ENCODE measurements around the gene TMEM61.

The TMEM61 gene

DNA sequence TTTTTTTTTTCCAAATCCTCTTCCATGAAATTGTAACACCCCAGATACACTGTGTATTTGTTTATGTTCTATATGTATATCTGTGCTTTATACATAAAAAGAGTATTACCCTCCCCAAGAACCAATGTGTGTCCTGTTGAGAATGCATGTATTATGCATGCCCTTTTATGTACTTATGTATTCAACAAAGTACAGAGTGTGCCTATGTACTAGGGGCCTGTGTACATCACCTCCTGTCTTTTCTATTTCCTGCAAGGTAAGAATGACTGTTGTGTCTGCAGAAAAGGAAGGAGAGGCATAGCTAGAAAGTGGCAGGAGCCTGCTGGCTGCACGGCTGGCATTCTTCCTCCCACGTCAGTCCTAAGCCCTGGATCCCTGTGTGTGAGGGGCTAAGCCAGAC lies 7.0 kb downstream of the TMEM61 start:
- DNase-seq = no peak

DNA sequence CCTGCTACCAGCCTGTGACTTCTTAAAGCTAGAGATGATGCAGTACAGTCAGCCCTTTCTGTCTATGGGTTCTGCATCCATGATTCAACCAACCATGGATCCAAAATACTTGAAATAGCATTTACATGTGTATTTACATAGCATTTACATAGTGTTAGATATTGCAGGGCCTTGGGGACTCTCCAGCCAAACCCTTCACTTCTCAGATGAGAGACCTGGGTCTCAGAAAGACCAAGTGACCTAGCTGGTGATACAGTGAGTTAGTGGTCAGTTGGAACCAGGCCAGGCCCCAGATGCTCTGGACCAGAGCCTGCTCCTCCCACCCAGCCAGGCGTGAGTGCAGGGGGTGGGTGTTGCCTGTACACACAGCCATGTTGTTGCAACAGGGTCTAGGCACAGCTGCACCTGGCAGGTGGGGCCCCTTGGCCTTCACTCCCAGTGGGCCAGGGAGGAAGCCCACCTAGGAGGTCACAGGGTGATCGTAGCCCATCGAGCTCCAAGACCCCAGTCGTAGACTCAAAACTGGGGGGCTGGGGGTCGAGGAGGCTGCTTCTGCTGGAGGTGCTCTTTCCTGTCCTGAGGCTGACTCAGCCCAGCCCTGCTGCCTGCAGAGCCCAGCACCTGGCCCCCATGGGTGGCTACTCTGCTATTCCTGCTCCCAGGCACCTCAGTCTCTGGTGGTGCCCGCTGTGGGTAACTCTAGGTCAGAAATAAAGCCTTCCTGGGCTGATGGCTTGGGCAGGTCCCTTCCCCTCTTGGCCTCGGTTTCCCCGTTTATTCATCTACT lies 7.7 kb downstream of the TMEM61 start:
- DNase-seq = no peak

DNA sequence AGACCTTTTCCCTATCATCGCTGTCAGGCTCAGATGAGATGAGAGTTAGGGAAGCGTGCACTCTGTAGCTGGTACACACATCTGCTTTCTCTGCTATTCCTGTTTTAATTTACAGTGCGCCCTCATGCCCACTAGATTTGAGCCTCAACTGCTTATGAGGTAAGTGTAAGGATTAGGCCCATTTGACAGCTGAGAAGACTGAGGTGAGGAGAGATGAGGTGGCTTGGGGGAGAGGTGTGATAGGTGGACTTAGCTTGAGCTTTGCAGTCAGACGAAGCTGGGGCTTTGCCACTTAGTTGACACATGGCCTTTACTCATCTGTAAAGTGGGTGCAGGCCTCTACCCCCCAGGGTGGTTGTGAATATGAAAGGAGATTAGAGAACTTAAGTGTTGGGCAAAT lies 8.5 kb downstream of the TMEM61 start:
- no peak for DNase-seq

DNA sequence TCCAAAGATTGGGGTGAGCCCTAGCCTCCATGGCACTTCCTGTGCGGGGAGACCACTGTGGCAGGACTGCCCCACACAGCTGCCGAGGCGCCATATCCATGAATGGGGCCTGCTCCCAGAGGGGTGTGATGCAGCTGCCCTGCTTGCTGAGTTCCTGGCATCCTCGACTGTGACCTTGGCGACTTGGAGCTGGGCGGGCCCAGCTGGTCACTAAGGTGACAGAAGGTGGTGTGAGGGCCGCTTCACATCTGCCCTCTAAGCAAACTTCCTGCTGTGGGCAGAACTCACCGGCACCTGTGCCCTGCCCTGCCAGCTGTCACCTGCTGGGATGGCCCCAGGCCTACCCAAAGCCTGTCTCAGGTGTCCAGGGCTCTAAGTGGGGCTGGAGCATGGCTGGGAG lies 9.0 kb downstream of the TMEM61 start:
- DNase-seq = no peak

DNA sequence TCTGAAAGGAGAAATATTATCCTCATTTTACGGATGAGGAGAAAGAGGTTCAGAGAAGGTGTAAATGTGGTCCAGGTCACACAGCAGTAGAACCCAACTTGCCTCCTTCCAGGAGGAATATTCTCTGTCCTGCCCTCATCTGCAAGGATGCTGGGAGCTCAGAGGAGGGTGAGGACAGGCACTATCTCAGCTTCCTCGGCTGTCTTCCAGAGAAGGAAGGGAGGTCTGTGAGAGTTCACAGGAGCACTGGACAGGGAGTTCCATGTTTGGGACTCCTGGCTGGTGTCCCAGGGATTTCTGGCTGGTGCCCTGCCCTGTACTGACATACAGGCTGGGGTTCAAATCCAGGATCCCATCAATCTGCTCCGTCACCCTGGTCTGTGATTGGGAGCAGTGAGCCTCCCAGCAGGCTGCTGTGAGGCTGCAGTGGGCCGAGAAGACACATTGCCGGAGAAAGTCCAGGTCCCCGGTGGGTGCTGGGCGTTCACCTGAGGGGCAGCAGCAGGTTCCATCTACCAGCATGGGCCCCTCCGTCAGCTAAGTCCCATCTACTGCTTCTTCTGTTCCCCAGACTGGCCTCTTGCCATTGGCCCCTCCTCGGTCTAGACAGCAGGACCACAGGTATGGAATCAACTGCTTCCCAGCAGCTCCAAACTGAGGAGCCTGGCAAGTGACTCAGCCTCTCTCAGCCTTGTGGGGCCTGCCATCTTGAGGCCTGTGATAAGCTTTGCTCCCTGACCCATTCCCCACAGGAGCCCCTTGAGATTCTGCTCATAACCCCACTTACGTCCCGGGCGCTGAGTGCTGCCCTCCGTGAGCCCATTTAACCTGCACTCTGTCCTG lies 9.8 kb downstream of the TMEM61 start:
- DNase-seq = no peak

DNA sequence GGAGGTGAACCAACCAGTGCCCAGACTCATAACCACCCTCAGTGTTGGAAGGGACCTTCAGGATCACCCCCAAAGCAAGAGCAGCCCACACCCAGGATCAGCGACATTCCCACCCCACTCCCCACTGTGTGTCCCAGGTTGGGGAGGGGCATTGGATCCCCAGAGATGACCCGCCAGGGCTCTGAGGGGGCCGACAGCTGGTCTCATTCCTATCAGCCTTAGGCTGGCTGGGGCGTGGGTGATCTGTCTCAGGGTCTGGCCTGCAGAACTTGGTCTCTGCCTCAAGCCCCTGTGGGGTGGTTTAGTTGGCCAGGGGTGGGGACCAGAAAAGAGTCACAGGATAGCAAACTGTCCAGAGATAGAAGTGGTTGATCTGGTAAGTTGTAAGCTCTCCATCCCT lies 10.5 kb downstream of the TMEM61 start:
- no peak for DNase-seq

DNA sequence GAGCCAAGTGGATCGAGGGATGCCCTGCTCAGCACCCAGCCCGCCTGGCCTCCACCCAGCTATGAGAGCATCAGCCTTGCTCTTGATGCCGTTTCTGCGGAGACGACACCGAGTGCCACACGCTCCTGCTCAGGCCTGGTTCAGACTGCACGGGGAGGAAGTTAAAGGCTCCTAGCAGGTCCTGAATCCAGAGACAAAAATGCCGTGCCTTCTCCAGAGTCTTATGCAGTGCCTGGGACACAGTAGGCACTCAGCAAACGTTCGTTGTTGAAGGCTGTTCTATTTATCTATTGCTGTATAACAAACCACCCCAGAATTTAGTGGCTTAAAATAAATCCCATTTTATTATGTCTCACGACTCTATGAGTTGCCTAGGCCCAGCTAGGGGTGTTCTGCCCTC lies 11.5 kb downstream of the TMEM61 start:
- no peak for DNase-seq

DNA sequence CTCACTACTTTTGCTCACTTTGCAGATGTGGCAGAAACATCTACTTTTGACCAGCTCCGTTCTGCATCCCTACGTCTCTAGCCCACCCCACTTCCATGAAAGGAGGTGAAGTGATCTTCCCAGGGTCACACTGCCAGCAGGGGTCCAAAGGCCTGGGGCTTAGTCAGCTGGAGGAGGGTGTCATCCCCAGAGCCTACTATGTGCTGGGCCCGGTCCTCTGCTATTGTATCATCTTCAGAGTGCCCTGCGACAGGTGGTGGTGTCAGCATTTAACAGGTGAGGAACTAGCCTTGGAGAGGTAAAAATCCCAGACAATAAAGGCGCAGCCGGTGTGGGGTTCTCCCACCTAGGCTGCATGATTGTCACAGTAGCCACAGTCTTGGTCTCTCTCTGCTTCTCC lies 12.7 kb downstream of the TMEM61 start:
- no peak for DNase-seq

DNA sequence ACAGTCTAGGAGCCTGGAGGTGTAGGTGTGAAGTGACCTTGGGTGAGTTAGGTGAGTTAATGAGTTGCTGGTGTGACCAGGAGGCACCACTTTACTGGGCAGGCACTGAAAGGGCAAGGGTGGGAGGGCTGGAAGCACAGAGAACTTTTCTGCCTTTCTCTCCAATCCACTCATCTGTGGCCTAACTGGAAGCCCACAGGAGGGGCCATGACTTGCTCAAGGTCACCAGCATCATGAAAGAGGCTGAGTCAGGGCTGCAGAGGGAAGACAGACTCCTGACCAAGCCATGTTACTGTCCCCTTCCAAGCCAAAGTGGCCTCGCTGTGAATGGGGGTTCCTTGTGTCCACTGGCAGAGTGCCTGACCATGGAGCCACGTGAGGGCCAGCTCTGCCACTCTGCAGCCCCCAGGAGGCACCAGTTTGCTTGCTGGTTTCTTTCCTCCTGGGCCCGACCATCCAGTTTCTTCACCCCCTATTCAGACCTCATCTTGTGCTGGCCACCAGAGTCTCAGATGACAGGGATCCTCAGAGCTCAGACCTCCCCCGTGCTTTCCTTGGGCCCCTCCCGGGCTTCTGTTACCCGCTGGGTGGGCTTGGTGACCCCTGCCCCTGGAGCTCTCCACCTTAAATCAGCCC lies 14.0 kb downstream of the TMEM61 start:
- no peak for DNase-seq

DNA sequence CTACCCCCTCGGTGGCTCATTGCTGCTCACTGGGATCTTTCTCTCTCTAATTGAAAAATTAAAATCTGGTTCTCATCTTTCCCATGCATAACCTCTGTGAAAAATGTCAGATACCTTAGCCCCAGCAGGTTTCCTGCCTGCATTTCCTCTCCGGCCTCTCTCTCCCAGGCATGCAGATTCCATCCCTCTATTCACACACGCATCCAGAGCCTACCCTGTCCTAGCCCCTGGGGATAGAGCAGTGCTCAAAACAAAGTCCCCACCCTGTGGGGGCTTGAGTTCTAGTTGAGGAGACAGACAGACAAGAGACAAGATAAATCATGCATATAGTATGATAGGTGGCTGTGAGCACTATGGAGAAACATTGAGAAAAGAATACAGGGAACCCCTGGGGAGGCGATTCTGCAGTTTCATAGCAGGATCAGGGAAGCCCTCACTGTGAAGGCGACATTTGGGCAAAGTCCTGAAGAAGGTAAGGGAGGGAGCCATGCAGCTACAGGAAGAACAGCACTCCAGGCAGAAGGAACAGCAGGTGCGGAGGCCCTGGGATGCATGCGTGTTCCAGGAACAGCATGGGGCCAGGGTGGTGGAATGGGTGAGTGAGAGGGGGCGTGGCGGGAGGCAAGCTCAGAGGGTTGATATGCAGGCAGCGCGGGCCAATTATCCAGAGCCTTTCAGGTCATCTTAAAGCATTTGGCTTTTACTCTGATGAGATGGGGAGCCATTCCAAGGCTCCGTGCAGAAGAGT lies 14.8 kb downstream of the TMEM61 start:
- DNase-seq = no peak

DNA sequence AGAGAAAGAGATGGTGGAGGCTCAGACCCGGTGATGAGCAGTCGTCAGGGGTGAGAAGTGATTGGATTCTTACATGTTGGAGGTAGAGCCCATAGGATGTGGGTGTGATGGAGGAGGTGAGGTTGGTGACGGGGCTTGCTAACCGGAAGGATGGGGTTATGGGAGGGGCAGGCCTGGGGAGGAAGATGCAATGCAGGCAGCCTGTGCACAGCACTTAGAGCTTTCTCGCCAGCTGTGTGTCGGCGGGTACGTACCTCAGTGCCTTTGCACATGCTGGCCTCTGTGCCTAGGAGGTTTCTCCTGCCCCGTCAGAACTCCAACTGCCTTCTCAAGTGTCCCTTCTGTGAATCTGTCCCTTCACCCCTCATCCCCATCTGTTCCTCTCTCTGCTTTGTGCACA lies 15.4 kb downstream of the TMEM61 start:
- DNase-seq = no peak

DNA sequence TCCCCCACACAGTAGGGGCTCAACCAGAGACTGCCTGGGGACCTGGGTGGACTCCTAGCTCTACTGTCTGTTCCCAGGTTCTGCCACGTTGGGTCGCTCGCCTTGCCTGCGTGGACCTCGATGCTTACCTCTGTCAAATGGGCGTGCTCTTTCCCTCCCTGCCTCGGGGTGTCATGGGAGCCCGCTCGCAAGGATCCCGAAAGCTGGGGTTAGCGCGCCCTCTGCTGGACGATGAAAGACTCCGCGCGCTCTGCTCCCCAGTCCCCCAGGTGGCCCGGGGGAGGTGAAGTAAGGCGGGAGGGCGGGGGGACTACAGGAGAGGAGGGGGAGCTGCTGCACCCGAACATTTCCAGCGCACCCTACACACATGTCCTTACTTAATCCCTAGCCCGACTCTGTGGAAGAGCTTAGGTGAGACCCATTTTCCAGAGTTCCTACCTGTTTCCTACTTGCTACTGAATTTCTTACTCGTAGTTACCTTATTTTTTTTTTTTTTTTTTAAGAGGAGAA lies 16.0 kb downstream of the TMEM61 start:
- peak; percentile 66 for DNase-seq

DNA sequence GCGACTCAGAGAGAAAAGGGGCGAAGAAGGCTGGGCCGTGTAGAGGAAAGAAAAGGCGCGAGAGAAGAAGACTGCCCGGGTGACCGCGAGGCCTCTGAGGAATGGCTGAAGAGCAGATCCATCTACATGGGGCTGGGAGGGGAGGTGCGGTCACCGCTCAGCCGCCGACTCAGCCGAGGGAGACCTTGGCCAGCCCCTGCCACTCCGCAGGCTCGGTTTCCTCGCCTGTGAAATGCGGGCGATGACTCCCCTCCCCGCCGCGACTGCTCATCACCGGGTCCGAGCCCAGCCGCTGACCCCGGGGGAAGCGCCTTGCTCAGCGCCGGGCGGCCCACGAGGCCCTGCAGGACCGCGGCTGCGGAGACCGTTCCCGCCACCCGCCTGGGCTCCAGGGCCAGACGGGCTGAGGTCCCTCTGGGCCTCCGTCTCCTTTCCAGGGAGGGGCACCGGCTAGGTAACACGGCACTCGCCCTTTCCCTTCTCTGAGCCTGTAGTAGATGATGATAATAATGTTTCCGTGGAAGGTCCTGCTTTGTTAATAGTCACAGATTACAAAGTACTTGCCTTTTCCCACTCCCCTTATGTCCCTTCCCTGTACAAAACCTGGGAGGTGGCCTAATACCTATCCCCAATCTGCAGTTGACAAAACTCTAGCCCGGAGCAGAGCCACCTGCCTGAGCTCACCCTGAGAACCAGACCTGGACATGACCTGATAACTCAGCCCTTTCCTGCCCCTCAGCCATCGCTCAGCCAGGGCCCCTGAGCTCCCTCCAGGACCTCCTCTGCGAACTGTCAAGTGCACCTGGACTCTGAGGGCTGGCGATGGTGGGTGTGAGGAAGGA lies 16.7 kb downstream of the TMEM61 start:
- DNase-seq = no peak

DNA sequence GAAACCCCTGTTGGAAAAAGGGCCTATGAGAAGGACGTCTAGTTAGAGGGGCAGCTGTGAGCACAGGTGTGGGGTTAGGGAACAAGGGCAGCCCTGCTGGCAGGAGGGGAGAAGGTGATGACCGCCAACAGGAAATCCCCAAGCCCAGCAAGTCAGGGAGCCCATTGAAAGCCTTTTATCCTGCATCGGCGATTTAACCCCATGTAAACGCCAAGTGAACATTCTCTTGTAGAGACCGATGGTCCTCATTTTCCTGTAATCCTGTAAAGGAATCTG lies 17.2 kb downstream of the TMEM61 start:
- DNase-seq = no peak

DNA sequence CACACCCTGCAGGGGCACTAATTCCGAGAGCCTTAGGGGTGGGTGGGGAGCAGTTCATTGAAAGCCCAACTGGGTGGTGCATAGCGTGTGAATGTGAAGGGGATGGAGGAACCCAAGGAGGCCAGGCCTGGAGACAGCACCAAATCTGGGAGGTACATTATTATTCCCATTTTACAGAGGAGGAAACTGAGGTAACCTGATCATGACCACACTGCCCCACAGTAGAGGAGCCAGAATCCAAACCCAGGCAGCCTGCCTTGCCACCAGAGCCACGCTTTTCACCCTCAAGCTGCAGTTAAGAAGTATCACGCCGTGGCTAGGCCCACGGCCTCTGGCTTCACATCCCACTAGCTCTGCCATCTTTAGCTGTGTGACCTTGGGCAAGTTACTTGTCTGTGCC lies 17.7 kb downstream of the TMEM61 start:
- DNase-seq = no peak

DNA sequence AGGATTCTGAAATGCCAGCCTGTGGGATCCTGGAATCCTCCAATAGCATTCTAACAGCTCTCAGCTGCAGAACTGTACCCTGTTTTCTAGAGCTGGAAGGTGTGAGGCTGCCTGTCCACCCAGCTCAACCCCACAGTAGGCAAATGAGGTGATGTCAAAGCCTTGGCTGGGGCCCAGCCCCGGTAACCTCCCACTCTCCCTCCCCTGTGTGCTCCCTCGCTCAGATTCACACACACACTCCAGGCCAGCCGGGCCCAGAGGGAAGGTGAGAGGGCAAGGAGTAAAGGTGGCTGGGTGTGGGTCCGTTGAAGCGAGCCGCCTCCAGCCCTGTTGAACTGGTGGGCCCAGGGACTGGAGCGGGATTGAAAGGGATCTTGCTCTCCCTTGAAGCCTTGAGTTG lies 18.2 kb downstream of the TMEM61 start, which contains the start of gene BSND:
TSS of gene BSND (plus strand) at position 257 of the 400 bp plus-strand sequence. CDS start 254 bp downstream, outside the sequence.
- no peak for DNase-seq

DNA sequence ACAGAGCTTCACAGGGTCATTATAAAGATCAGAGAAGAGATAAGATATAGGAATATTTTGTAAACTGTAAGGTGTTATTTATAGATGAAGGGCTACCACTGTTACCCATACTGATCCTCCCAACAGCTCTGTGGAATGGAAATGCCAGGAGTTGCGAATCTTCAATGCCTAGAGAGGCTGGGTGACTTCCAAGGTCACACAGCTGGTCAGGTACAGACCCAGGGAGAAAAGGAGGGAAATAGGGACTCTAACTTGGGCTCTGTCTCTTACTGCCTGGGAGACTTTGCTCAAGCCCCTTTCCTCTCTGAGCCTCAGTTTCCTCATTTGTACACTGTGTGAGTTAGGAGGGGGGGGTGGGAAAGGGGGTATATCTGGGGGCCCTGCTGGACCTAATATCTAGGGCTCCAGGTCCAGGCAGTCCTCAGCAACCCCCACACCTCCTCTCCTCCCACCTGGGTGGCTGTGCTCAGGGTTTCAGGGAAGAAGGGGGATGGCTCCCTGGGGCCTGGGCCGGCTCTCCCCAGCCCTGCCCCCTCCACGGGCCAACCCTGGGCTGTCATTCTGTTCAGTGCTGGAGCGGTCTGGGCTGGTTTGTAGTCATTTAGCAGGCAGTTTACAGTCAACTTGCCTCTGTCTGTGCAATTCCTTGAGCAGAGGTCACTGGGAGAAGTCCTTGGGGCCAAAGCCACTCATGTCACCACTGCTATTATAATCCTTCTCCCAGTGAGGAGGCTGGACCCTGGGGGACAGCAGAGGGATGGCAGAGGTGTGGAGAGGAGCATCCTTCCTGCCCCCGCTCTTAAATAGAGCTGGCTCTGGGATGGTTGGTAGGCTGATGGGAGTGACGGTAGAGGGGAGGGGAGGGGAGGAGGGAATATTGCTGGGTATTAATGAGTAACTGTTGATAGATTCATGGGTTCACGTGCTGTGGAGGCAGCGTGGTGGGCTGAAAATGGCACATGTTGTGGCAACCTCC lies 20.0 kb downstream of the TMEM61 start:
- DNase-seq = no peak

DNA sequence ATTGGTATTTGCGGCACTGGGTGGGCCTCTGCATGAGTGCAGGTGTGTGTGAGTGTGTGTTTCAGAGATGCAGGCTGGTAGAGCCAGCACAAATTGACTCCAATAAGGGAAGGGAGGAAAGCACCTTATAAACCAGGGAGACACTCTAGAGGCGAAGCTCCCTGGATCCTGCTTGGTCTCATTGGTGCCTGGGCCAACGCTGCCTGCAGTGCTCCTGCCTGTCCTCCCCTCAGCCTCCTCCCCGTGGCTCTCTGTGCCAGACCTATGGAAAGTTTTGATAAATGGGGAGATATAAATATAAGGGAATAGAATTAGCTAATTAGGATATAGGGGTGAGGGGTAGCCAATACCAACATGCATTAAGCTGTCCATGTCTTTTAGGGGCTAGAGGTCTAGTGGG lies 20.9 kb downstream of the TMEM61 start:
- DNase-seq = no peak

DNA sequence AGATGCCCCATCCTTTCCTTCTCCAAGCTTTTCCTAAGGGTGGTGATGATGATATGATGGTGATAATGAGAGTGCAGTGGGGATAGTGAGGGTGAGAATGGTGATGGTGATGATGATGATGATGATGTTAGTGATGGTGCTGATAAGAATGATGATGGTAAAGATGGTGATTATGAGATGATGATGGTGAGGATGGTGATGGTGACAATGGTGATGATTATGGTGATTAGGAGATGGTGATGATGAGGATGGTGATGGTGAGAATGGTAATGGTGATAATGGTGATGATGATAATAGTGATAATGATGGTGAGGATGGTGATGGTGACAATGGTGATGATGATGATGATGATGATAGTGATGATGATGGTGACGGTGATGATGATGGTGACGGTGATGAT lies 22.3 kb downstream of the TMEM61 start:
- no peak for DNase-seq

DNA sequence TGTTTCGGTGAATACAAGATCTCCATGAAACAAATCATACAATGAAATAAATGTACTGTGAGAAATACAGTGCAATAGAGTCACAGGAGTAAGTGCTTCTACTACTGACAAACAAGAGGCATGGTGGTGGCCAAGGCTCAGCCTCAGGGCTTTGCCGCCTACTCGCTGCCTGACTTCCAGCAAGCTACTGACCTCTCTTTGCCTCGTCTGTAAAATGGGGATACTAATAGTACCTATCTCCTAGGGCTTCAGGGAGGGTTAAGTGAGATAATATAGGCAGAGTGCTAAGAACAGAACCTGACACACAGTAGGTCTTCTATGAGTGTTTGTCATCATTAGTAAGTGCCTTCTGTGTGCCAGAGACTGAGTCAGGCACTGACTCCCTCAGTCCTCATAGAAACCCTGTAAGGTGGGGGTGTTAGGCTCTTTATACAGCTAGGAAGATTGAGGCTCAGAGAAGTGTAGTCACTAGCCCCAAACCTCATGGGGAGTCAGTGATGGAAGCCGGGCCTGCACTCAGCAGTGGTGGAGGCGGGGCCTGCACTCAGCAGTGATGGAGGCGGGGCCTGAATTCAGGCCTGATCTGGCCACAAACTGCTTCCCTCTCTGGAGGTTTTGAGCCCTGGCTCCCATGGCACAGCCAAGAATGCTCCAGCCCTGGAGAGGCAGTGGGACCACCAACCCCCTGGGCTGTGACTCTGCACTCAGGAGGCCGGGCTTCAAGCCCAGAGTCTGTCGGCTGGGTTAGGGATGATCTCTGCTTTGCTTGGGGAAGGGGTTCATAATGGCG lies 25.1 kb downstream of the TMEM61 start:
- DNase-seq = no peak
